Calu3 (cell line): ENCODE measurements around the gene NPHP4. TPM values are rescaled to one million over a fixed set of nuclear protein-coding genes. Genes with fewer than 3 reads are reported as not detected.

Source experiments
- BruUV-seq: library from RNA; stranded (reverse); fragments of 400-500 nt; replicated peaks from 2 replicates; lab custom pipeline; 2021; lab: Mats Ljungman, UMichigan
- CTCF ChIA-PET: fragments of 300-600 bp; sonication (Branson Sonifier 250); formaldehyde crosslinking; loops from one replicate; lab custom pipeline; 2022; ENCODE audit warnings: antibody characterized with exemption; lab: Charles Lee
- DNase-seq: peaks from one replicate; pipeline ENCODE4 v3.0.0; 2022
- H3K27ac Mint-ChIP-seq: one replicate; pipeline ENCODE4 v1.8.0; 2022; ENCODE audit warnings: mixed read lengths; ENCODE audit not compliant: unreplicated experiment
- H3K27me3 Mint-ChIP-seq: one replicate; pipeline ENCODE4 v1.8.0; 2022; ENCODE audit warnings: mixed read lengths; ENCODE audit not compliant: unreplicated experiment
- H3K36me3 Mint-ChIP-seq: one replicate; pipeline ENCODE4 v1.8.0; 2022; ENCODE audit warnings: mild to moderate bottlenecking, moderate library complexity, mixed read lengths; ENCODE audit not compliant: insufficient read depth, unreplicated experiment
- H3K4me1 Mint-ChIP-seq: one replicate; pipeline ENCODE4 v1.8.0; 2022; ENCODE audit warnings: mild to moderate bottlenecking, low read depth, mixed read lengths; ENCODE audit not compliant: unreplicated experiment
- H3K4me3 Mint-ChIP-seq: one replicate; pipeline ENCODE4 v1.8.0; 2022; ENCODE audit warnings: mild to moderate bottlenecking, low read depth, moderate library complexity, mixed read lengths; ENCODE audit not compliant: unreplicated experiment
- H3K9me3 Mint-ChIP-seq: one replicate; pipeline ENCODE4 v1.8.0; 2022; ENCODE audit warnings: low read depth, mixed read lengths; ENCODE audit not compliant: unreplicated experiment
- intact Hi-C: fragments of 100-400 bp; cut with micrococcal nuclease; formaldehyde crosslinking; loops from one replicate; pipeline ENCODE4 v1.10.0; 2022; ENCODE audit not compliant: unreplicated experiment
- total RNA-seq: library from RNA; stranded (reverse); gene quantifications from 2 replicates; pipeline ENCODE4 v1.2.3, GENCODE V29; 2022
- TF ChIP-seq, protein P1 (sequence below): fragments of 200-600 bp; IDR thresholded peaks from one replicate; pipeline ENCODE4 v1.8.0; 2022; ENCODE audit warnings: antibody characterized with exemption; ENCODE audit not compliant: unreplicated experiment

Gene NPHP4
- total RNA-seq, 1 experiment from 2014 or later = 11.1 TPM

DNA sequence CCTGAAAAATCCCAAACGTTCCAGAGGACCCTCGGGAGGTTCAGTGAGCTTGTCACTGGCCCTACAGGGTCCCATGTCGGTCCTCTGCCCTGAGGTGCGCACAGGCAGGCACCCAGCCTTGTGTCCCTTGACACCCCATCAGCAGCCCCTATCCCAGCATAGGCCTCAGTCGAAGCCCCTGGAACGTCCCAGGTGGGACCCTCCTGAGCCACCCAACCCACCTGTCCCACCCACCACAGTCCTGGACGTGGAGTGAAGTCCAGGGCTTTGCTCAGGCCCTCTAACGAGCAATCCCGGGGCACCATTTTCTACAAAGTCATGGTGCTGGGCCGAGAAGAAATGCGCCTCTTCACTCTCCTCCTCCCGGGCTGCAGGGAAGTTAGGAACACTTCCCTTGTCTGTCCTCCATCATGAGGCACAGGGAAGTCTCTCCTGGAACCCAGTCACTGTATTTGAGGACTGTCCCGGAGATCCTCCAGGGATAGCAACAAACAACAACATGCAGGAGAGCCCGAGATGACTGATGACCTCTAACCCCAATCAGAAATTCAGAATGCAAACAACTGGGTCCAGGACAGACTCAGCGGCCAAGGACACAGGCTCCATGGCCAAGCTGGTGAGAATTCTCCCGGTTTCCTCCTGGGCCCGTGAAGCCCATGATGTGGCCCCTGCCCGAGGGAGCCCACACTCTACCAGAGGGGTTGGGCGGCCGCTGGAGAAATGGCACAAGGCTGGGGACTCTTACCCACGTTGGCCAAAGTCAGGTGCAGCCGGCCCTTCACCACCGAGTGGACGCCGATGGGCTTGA is 105.5 kb downstream of the NPHP4 start:
- H3K27ac Mint-ChIP-seq = no peak overlapping the region
- H3K4me1 Mint-ChIP-seq = no peaks in the 10 kb centered on the region
- no peaks in the 10 kb centered on the region for H3K27me3 Mint-ChIP-seq
- H3K36me3 Mint-ChIP-seq = peaks cover 9% of the 10 kb centered on the region
- BruUV-seq = no TSS peak
- TF ChIP-seq, protein P1, sequence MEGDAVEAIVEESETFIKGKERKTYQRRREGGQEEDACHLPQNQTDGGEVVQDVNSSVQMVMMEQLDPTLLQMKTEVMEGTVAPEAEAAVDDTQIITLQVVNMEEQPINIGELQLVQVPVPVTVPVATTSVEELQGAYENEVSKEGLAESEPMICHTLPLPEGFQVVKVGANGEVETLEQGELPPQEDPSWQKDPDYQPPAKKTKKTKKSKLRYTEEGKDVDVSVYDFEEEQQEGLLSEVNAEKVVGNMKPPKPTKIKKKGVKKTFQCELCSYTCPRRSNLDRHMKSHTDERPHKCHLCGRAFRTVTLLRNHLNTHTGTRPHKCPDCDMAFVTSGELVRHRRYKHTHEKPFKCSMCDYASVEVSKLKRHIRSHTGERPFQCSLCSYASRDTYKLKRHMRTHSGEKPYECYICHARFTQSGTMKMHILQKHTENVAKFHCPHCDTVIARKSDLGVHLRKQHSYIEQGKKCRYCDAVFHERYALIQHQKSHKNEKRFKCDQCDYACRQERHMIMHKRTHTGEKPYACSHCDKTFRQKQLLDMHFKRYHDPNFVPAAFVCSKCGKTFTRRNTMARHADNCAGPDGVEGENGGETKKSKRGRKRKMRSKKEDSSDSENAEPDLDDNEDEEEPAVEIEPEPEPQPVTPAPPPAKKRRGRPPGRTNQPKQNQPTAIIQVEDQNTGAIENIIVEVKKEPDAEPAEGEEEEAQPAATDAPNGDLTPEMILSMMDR = no peak
- no peak overlapping the region for H3K4me3 Mint-ChIP-seq
- intact Hi-C loops = no loop called here
- no peak for DNase-seq
- CTCF ChIA-PET = no interaction called here
- H3K9me3 Mint-ChIP-seq = no peaks in the 10 kb centered on the region

DNA sequence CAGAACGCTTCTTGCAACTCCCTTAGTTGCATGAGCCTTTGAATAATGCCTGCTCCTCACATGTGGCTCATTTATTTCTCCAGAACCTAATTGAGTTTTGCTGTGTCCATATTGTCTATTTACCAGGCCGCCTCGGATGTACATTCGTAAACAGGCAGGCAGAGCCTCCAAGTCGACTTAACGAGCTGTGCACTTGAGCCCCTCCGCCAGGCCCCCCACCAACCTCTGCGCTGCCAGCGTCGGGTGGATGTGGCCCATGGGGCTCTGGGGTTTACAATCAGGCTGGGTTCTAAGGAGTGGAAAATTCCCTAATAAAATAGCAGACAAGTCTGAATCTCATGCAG is 106.1 kb downstream of the NPHP4 start:
- no peaks in the 10 kb centered on the region for H3K4me1 Mint-ChIP-seq
- H3K4me3 Mint-ChIP-seq = no peak overlapping the region
- BruUV-seq = no TSS peak
- H3K36me3 Mint-ChIP-seq = peaks cover 9% of the 10 kb centered on the region
- no peak overlapping the region for H3K27ac Mint-ChIP-seq
- H3K27me3 Mint-ChIP-seq = no peaks in the 10 kb centered on the region
- TF ChIP-seq, protein P1 = no peak
- CTCF ChIA-PET = no interaction called here
- H3K9me3 Mint-ChIP-seq = no peaks in the 10 kb centered on the region
- no peak for DNase-seq
- intact Hi-C loops = no loop called here

DNA sequence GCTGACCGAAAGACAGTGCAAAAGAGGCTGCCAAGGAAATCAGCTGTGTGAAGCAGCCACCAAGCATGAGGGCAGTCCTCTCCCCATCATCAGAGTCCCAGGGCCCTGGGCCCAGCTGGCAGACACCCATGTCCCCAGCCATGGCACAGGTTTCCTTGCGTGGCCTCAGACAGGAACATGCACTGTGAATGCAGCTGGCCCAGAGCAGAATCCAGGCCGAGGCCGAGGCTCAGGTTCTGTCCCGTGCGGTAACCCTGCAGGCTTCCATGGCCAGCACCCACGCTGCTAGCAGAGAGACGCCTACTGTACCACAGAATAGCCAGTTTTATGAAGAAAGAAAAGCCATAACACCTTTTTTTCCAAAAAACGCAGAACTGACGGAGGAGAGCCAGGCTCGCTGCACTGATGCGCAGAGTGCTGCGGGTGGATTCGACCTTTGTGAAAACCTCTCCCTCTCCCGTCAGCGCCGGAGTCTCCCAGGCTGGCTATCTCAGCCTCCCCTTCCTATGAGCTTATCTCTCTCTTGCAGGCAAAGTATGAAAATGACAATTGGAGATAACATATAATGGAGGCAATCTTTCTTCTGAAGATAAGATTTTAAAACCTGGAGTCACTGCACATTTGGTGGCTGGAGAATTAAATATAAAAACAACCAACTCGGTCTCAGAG is 106.6 kb downstream of the NPHP4 start:
- H3K27me3 Mint-ChIP-seq = no peaks in the 10 kb centered on the region
- peaks cover 9% of the 10 kb centered on the region for H3K36me3 Mint-ChIP-seq
- no peak for DNase-seq
- no peak overlapping the region for H3K4me3 Mint-ChIP-seq
- no peak overlapping the region for H3K27ac Mint-ChIP-seq
- no TSS peak for BruUV-seq
- no peaks in the 10 kb centered on the region for H3K4me1 Mint-ChIP-seq
- H3K9me3 Mint-ChIP-seq = no peaks in the 10 kb centered on the region
- TF ChIP-seq, protein P1 = no peak
- CTCF ChIA-PET = no interaction called here
- intact Hi-C loops = no loop called here

DNA sequence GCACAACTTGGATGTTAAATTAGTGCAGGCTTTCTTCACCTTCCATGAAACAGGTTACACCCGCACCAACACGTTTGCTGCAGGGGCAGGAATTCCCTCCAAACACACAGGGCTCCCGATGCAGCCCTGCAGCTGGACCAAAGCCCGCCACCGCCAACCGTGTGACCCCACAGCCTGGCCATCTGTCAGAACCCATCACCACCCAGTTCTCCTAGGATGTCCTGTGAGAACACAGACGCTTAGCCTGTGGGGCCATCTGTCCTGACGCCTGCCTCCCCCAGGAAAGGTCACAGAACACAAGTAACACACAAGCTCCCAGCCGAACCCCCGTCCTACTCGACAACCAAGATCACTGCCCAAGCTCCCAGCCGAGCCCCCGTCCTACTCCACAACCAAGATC is 108.1 kb downstream of the NPHP4 start:
- DNase-seq = no peak
- BruUV-seq = no TSS peak
- intact Hi-C loops = no loop called here
- H3K27ac Mint-ChIP-seq = no peak overlapping the region
- H3K4me3 Mint-ChIP-seq = no peak overlapping the region
- peaks cover 9% of the 10 kb centered on the region for H3K36me3 Mint-ChIP-seq
- CTCF ChIA-PET = no interaction called here
- H3K27me3 Mint-ChIP-seq = no peaks in the 10 kb centered on the region
- TF ChIP-seq, protein P1 = no peak
- no peaks in the 10 kb centered on the region for H3K9me3 Mint-ChIP-seq
- no peaks in the 10 kb centered on the region for H3K4me1 Mint-ChIP-seq
